ENCODE results near the gene TNKS2.

Gene TNKS2

GRCh38 chr10:91860885-91861284 lies 62.7 kb downstream of the TNKS2 start:
- TF ChIP-seq CTCF (IDR thresholded peaks at IDR 0.05), result no peak
- no peaks in the 10 kb centered on the region for H3K27me3 ChIP-seq
- H3K9me3 ChIP-seq, result no peaks in the 10 kb centered on the region
- peaks cover 70 to 93% (median 75%) of the 10 kb centered on the region in 3 donors for H3K36me3 ChIP-seq
- H3K4me3 ChIP-seq, result no peak overlapping the region
- no peaks in the 10 kb centered on the region for H3K4me1 ChIP-seq
- intact Hi-C loops (cut with DNase I; ENCODE audit: low total_unique reads), result no loop called here
- no peak overlapping the region for H3K27ac ChIP-seq
- no peak for DNase-seq

DNA sequence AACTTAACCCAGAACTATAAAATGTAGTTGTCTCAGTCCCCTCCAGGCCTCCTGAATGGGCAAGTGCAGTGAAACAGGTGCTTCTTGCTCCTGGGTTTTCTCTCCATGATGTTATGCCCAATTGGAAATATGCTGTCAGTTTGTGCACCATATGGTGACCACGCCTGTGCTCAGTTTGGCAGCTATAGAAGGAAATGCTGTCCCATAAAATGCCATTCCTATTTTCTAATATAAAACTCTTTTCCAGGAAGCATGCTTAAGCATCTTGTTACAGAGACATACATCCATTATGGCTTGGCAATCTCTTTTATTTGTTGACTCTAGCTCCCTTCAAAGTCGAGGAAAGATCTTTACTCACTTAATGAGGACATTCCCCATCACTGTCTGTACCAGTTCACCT lies 65.9 kb downstream of the TNKS2 start:
- Histone ChIP-seq H3K4me1 (no peaks in the 10 kb centered on the region), H3K36me3 (peaks cover 38 to 65% (median 50%) of the 10 kb centered on the region in 3 donors), H3K27me3 (no peaks in the 10 kb centered on the region), H3K4me3 (no peak overlapping the region), H3K9me3 (no peaks in the 10 kb centered on the region), H3K27ac (no peak overlapping the region)
- intact Hi-C loops (cut with DNase I; ENCODE audit: low total_unique reads), result no loop called here
- no peak for DNase-seq
- no peak for TF ChIP-seq CTCF (IDR thresholded peaks at IDR 0.05)

DNA sequence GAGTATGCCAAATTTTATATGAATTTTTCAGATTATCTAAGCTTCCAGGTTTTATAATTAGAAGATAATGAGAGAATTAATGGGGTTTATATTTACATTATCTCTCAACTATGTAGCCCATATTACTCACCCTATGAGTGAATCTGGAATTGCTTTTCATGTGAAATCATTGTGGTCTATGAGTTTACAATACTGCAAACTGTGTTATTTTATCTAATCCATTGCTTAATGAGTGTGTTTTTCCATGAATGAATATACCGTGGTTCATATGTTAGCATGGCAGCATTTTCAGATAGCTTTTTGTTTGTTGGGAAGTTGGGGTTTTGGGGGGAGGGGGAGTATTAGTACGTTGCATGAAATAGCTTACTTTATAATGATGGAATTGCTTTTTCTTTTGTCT lies 66.5 kb downstream of the TNKS2 start:
- no peaks in the 10 kb centered on the region for H3K9me3 ChIP-seq
- no peak for DNase-seq
- no peak overlapping the region for H3K4me3 ChIP-seq
- no peak overlapping the region for H3K27ac ChIP-seq
- intact Hi-C loops (cut with DNase I; ENCODE audit: low total_unique reads), result no loop called here
- H3K36me3 ChIP-seq, result peaks cover 31 to 59% (median 43%) of the 10 kb centered on the region in 3 donors
- no peaks in the 10 kb centered on the region for H3K27me3 ChIP-seq
- TF ChIP-seq CTCF (IDR thresholded peaks at IDR 0.05), result no peak
- no peaks in the 10 kb centered on the region for H3K4me1 ChIP-seq

GRCh38 chr10:91865562-91866081 lies 67.4 kb downstream of the TNKS2 start:
- H3K27ac ChIP-seq, result no peak overlapping the region
- DNase-seq, result no peak
- H3K27me3 ChIP-seq, result no peaks in the 10 kb centered on the region
- no peaks in the 10 kb centered on the region for H3K4me1 ChIP-seq
- H3K9me3 ChIP-seq, result no peaks in the 10 kb centered on the region
- no peak for TF ChIP-seq CTCF (IDR thresholded peaks at IDR 0.05)
- no peak overlapping the region for H3K4me3 ChIP-seq
- intact Hi-C loops (cut with DNase I; ENCODE audit: low total_unique reads), result no loop called here
- H3K36me3 ChIP-seq, result peaks cover 23 to 50% (median 34%) of the 10 kb centered on the region in 3 donors

DNA sequence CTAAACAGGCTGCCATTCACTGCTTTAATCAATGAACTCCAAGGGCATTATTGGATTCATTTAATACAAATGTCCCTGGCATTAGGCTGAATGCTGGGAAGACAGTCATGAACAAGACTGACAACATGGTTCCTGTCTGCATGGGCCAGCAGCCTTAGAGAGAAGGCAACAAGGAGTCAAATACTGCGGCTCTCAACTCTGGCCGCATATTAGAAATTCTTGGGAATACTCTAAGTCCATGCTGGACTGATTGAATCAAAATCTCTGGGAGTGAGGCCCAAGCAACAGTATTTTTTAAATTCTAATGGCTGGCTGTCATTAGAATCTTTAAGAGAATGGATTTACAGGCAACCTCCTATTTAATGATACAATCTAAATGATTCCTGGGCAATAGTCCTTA lies 76.9 kb downstream of the TNKS2 start:
- DNase-seq, result no peak
- H3K27me3 ChIP-seq, result no peaks in the 10 kb centered on the region
- intact Hi-C loops (cut with DNase I; ENCODE audit: low total_unique reads), result no loop called here
- peaks cover 0 to 3% (median 0%) of the 10 kb centered on the region in 4 donors for H3K4me1 ChIP-seq
- TF ChIP-seq CTCF (IDR thresholded peaks at IDR 0.05), result no peak
- no peaks in the 10 kb centered on the region for H3K9me3 ChIP-seq
- no peak overlapping the region for H3K4me3 ChIP-seq
- H3K27ac ChIP-seq, result no peak overlapping the region
- no peaks in the 10 kb centered on the region for H3K36me3 ChIP-seq

GRCh38 chr10:91875779-91876178 lies 77.6 kb downstream of the TNKS2 start:
- no peak for DNase-seq
- peaks cover 0 to 10% (median 0%) of the 10 kb centered on the region in 4 donors for H3K4me1 ChIP-seq
- no peaks in the 10 kb centered on the region for H3K36me3 ChIP-seq
- H3K4me3 ChIP-seq, result no peak overlapping the region
- no peak overlapping the region for H3K27ac ChIP-seq
- no peaks in the 10 kb centered on the region for H3K9me3 ChIP-seq
- no peak for TF ChIP-seq CTCF (IDR thresholded peaks at IDR 0.05)
- no peaks in the 10 kb centered on the region for H3K27me3 ChIP-seq
- intact Hi-C loops (cut with DNase I; ENCODE audit: low total_unique reads), result no loop called here

Data from tibial artery (tissue), 4 donors.